ENCODE measurements around the gene FITM1. TPM values are rescaled to one million over a fixed set of nuclear protein-coding genes. Genes with fewer than 3 reads are reported as not detected.

The FITM1 gene
- total RNA-seq, 4 donors from 2014 or later: 0.27 to 0.67 TPM; not detected in 2

- peaks cover 0 to 73% of the 10 kb centered on the region in 2 donors for H3K36me3 ChIP-seq
- TF ChIP-seq CTCF (IDR thresholded peaks at IDR 0.05): no peak
- WGBS, 2 donors (ENCODE audit: low coverage in 1 of 2): 89% methylated on average over 3 of the region's 5 CpGs; no CpG with 5 or more reads in 1 of the 2 donors
- ATAC-seq: no peak
- H3K9me3 ChIP-seq: no peaks in the 10 kb centered on the region
- no peak overlapping the region for H3K27ac ChIP-seq
- H3K27me3 ChIP-seq: no peaks in the 10 kb centered on the region
- H3K4me1 ChIP-seq: peaks cover 0 to 45% (median 18%) of the 10 kb centered on the region in 3 donors
- H3K4me3 ChIP-seq: no peak overlapping the region
These were observed 35.3 kb downstream of the FITM1 start for GRCh38 chr14:24165785-24166184.

GRCh38 chr14:24167469-24168114 lies 37.1 kb downstream of the FITM1 start:
- TF ChIP-seq POLR2A (IDR thresholded peaks at IDR 0.05): no peak
- TF ChIP-seq EP300 (IDR thresholded peaks at IDR 0.05): no peak
- TF ChIP-seq CTCF (IDR thresholded peaks at IDR 0.05): no peak
- peaks cover 0 to 47% (median 14%) of the 10 kb centered on the region in 3 donors for H3K4me1 ChIP-seq
- H3K4me3 ChIP-seq: no peak overlapping the region
- ATAC-seq: no peak
- H3K9me3 ChIP-seq: no peaks in the 10 kb centered on the region
- H3K27me3 ChIP-seq: no peaks in the 10 kb centered on the region
- H3K27ac ChIP-seq: no peak overlapping the region
- peaks cover 0 to 73% of the 10 kb centered on the region in 2 donors for H3K36me3 ChIP-seq
- WGBS, 2 donors (ENCODE audit: low coverage in 1 of 2): 71 to 100% methylated on average over 1 to 3 of the region's 3 CpGs

GRCh38 chr14:24171422-24172260 lies 41.2 kb downstream of the FITM1 start, which contains the start of gene REC8:
REC8 (plus strand) TSS chr14:24172080; CDS start chr14:24172553, 473 bp downstream.
- H3K27me3 ChIP-seq: no peaks in the 10 kb centered on the region
- TF ChIP-seq POLR2A (IDR thresholded peaks at IDR 0.05): peak in 1 of 2 donors; percentile 37
- no peak for TF ChIP-seq EP300 (IDR thresholded peaks at IDR 0.05)
- H3K4me3 ChIP-seq: peak within 1 kb of the TSS; percentile 2 to 47
- no peaks in the 10 kb centered on the region for H3K9me3 ChIP-seq
- H3K4me1 ChIP-seq: peaks cover 0 to 21% (median 3%) of the 10 kb centered on the region in 3 donors
- ATAC-seq: peak; percentile 86
- H3K27ac ChIP-seq: peak within 1 kb of the TSS in 3 of 4 donors; percentile 60 to 72 (median 63)
- 29% methylated on average over 23 of the region's 63 CpGs; no CpG with 5 or more reads in 1 of the 2 donors for WGBS, 2 donors (ENCODE audit: low coverage in 1 of 2)
- peaks cover 0 to 37% of the 10 kb centered on the region in 2 donors for H3K36me3 ChIP-seq

GRCh38 chr14:24172261-24172860 lies 41.9 kb downstream of the FITM1 start:
- Histone ChIP-seq H3K27ac (peak overlapping the region in 3 of 4 donors; percentile 60 to 72 (median 63)), H3K27me3 (no peaks in the 10 kb centered on the region), H3K9me3 (no peaks in the 10 kb centered on the region), H3K4me1 (peaks cover 0 to 21% (median 3%) of the 10 kb centered on the region in 3 donors), H3K36me3 (peaks cover 0 to 37% of the 10 kb centered on the region in 2 donors), H3K4me3 (peak overlapping the region; percentile 2 to 47)
- WGBS, 2 donors (ENCODE audit: low coverage in 1 of 2): no CpG with 5 or more reads among the region's 30 CpGs
- TF ChIP-seq EP300 (IDR thresholded peaks at IDR 0.05): no peak
- TF ChIP-seq POLR2A (IDR thresholded peaks at IDR 0.05): no peak
- TF ChIP-seq POLR2AphosphoS5 (IDR thresholded peaks at IDR 0.05): no peak
- TF ChIP-seq CTCF (IDR thresholded peaks at IDR 0.05): no peak
- ATAC-seq: no peak

- no peak for TF ChIP-seq POLR2A (IDR thresholded peaks at IDR 0.05)
- Histone ChIP-seq H3K4me1 (peaks cover 0 to 21% (median 3%) of the 10 kb centered on the region in 3 donors), H3K9me3 (no peaks in the 10 kb centered on the region), H3K4me3 (no peak overlapping the region), H3K27ac (peak overlapping the region in 3 of 4 donors; percentile 60 to 72 (median 63)), H3K27me3 (no peaks in the 10 kb centered on the region), H3K36me3 (peaks cover 0 to 37% of the 10 kb centered on the region in 2 donors)
- WGBS, 2 donors (ENCODE audit: low coverage in 1 of 2): no CpG with 5 or more reads among the region's 20 CpGs
- ATAC-seq: no peak
These were observed 42.4 kb downstream of the FITM1 start for GRCh38 chr14:24172871-24173281.
